GM18520 (cell line): ENCODE results near the gene TNS3.

ENCODE experiments used
- ATAC-seq: cut with Tn5 transposase; IDR thresholded peaks from one replicate; pipeline ENCODE4 v1.9.1; 2021; ENCODE audit not compliant: unreplicated experiment

TNS3 gene

GRCh38 chr7:47565640-47566250, 16.2 kb downstream of the TNS3 start:
- no peak for ATAC-seq

DNA sequence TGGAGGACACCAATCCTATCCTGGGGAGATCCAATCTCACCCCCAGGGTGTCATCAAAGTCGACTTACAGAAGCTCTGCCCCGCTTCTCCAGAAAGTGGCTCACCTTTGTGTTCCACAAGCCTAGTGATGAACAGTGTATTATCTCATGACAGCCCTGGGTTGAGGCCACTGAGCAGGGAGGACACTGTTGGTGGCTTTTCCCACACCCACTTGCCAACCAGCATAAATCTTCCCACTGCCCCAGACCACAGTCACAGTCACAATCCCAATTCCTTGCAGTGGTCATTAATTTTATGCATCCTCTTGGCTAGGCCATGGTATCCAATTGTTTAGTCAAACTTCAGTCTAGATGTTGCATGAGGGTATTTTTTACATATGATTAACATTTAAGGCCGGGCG, 18.4 kb downstream of the TNS3 start:
- no peak for ATAC-seq

GRCh38 chr7:47561715-47562446, 20.0 kb downstream of the TNS3 start:
- ATAC-seq, result no peak

- no peak for ATAC-seq
Measured at GRCh38 chr7:47559306-47560220, 22.3 kb downstream of the TNS3 start.

GRCh38 chr7:47557694-47558670, 23.9 kb downstream of the TNS3 start:
- no peak for ATAC-seq

DNA sequence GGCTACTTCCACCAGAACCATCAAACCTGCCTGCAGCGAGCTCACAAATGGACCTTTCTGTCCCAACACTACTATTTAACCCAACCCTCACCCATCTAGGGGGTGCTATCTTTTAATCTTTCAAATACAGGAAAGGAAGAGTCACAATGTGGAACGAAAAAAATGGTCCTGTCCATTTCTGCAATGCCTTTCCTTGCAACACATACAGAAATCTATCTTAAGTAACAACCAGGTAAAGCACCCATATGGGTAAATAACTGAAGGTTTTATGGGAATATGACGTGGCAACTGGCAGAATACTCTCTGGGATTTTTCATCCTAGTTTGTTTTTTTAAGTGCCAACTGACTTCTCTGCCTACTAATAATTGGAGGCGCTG, 24.6 kb downstream of the TNS3 start:
- no peak for ATAC-seq

DNA sequence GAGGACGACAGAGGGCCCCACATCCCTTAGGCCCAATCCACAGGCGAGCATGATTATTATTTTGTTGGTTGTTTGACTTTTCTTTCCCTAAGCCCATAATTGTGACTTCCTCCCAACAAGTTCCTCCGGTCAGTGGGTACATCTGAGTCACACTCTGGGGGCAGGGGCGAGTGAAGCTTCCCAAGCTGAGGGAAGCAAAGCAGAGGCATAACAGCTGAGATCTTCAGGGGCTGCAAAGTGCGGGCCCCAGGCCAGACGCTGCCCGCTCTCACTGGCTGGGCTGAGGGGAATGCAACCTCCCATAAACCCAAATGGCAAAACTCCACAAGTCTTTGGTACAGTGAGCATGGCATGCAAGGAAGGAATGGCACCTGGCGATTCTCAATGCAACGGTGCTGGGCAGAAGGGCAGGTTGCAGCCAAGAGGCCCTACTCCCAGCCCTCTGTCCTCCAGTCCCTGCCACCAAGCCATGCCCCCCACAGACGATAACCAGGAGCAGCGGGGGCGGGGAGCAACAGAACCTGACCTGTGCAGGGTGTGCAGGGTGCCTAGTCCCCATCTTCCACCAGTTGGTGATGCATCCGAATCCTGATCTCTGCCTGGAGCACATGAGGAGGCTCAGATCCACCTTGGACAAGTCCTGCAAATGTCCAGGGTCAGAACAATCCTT, 25.3 kb downstream of the TNS3 start:
- no peak for ATAC-seq

- no peak for ATAC-seq
Measured at GRCh38 chr7:47553309-47553708, 28.6 kb downstream of the TNS3 start.

DNA sequence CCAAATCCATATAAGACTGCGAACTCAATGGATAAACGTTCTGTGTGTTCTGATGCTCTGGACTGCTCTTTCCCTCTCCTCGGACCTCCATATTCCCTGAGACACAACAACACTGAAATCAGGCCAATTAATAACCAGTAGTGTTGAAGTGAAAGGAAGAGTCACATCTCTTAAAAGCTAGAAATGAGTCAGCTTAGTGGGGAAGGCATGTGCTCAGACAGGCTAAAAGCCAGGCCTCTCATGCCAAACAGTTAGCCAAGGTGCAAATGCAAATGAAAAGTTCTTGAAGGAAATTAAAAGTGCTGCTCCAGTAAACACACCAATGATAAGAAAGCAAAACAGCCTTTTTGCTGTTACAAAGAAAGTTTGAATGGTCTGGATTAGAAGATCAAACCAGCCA, 29.3 kb downstream of the TNS3 start:
- peak; percentile 99 for ATAC-seq

DNA sequence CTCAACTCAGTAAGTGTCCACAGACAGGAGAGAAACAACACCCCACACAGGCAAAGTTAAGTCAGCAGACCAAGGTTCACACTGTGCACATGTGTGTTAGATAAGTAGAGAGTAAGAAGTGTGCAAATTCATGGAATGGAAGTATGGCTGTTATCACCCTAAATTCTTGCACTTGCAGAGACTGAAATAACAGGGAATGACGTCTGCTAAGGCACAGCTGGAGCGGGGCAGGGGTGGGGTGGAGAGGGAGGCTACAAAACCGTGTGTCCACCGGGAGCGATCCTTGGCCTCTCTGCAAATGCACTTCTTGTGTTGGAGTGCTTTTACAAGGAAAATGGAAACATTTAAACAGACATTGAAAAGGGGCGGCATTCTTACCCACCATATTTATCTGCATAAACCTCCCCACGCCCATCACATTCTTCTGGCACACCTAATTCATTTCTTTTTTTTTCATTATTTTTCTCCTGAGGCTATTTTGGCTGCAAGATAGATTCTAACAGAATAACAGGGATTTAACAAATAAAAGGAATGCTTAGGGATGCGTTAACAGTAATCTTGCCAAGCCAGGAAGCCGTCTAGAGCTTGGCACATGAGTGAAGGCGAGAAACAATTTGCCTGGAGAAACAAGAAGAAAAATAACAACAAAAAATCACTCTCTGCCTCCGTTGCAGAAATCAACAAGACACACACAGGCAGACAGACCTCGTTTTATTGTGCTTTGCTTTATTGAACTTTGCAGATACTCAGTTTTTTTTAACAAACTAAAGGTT, 30.1 kb downstream of the TNS3 start:
- ATAC-seq, result no peak

DNA sequence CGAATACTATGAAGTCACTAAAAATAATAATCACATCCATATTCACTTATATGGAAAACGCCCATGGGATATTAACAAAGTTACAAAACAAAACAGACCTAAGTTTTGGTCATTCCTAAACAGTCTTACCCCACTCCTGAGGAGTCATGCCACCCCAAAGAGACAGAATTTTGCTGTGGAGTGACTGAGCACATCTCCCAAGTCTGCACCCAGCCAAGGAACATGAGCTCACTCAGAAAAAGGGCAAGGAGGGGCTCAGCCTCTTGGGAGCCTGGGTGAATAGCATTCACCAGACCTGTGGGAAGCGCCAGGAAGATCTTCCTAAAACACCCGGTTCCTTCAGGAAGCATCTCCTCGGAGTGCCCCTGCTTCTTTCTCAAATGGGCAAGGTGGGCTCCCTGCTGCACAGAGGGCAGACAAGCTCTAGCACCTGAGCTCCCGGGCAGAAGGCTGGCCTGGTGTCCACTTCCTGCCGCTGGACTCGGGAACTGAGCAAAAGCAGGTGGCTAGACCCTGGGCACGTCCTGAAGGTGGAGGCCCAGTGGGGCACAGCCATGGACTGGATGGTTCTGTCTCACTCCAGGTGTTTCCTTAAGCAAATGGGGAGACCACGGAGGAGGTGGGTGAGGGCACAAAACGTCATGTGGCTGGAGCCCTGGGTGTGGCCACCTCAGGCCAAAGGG, 31.0 kb downstream of the TNS3 start:
- ATAC-seq, result no peak

DNA sequence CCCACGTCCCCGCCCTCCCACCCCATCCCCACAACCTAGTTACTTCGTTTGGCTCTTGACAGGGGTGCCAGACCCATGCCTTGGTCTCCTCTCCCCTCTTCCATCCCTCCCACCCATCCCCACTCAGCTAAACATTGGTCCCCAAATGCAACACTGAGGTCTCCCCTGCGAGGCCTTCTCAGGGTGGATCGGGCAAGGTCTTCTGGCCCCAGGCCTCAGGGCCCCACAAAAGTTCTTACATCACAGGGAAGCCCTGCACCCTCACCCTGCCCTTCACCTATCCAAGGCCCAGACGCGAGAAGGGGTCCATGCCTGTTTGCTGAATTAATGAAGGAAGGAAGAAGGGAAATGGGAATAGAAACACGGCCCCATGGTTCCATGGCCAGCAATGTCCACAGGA, 32.0 kb downstream of the TNS3 start:
- ATAC-seq, result no peak

DNA sequence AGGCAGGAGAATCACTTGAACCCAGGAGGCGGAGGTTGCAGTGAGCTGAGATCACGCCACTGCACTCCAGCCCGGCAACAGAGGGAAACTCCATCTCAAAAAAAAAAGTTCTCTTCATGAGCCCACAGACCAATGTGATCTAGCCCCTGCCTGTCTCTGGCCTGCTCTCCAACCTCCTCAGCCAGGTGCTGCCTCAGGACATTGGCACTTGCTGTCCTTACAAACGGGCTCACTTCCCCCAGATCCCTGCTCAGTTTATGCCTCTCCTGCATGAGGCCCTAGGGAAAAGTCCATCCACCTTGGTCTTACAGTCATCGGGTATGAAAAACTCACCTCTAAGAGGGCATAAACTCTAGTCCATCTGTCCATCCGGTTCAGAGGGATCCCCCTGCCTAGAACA, 32.5 kb downstream of the TNS3 start:
- ATAC-seq, result no peak

DNA sequence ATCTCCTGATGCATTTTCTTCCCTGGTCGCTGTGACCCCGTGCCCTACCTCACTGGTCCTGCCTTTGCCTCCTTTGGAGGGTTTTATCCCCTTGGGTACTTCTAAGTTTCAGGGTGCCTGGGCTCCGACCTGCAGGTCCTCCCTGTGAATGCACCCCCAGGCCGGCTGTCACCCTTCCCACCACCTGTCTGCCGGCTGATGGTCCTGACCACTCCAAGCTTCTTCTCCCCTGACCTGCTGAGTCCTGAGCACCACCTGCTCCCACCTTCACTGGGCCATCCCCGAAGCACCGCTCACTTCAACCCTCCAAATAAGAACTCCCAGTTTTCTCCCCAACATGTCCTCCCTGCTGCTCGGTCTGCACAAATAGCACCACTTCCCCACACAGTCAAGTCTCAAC, 33.4 kb downstream of the TNS3 start:
- no peak for ATAC-seq

- ATAC-seq, result no peak
Measured at GRCh38 chr7:47546733-47547494, 35.0 kb downstream of the TNS3 start.

DNA sequence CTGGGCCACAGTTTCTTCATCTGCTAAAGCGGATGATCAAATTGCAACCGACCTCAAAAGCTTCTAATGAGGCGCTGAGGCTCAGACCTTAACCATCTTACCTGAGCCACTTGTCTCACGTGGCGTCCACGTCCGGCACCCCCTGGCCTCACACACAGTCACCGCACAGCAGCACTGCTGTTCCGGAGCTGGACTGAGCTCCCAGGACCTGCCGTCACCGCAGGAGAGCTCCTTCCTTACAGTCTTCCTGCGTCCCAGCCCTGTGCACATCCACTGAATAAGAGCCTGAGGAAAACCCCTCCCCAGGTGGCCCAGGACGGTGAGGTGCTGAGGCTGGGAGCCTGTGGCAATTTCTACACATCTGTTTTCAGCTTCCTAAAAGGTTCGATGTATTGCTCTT, 35.7 kb downstream of the TNS3 start:
- ATAC-seq, result no peak

GRCh38 chr7:47544416-47544815, 37.5 kb downstream of the TNS3 start:
- no peak for ATAC-seq

DNA sequence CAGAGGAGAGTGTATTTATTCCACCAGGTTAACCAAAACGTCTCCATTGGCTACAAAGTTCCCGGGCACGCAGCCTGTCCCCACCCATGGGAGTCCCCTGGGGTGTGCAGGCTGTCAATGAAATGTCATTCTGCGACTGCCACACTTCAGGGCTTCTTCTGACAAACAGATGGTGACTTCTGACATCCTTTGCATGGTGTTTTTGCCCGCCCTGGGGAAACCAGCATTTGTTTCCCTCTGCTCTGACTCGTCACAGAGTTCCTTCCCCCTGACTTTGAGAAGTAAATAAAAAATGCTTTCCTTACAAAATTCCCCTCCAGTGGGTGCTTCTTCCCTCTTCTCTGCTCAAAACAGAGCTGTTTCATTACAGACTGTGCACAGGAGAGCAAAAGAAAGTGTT, 38.2 kb downstream of the TNS3 start:
- ATAC-seq, result no peak
